BE2C (cell line): Measurements from ENCODE around the gene SACS.
A peak's percentile ranks its signal among the peaks of the same experiment; 100 is the strongest.
"Not testable (repeated sequence)": the region's sequence is repeated elsewhere in the genome, so short reads cannot be mapped to it uniquely, and the experiment has no call there.

Experiments used
- DNase-seq: peaks from one replicate; pipeline ENCODE4 v3.0.0-alpha.2; 2020
- H3K27me3 ChIP-seq: fragments of 250-450 bp; sonication (Bioruptor Pico); 2 replicates; pipeline ENCODE4 v1.5.1; 2020; ENCODE audit warnings: mild to moderate bottlenecking
- H3K36me3 ChIP-seq: fragments of 250-450 bp; sonication (Bioruptor Pico); 2 replicates; pipeline ENCODE4 v1.5.1; 2020; ENCODE audit warnings: mild to moderate bottlenecking
- H3K4me1 ChIP-seq: fragments of 250-450 bp; sonication (Bioruptor Pico); 2 replicates; pipeline ENCODE4 v1.5.1; 2020
- H3K4me3 ChIP-seq: 2 replicates; pipeline ENCODE4 v1.5.1; 2011; ENCODE audit warnings: low read depth, low read length
- H3K9me3 ChIP-seq: fragments of 250-450 bp; sonication (Bioruptor Pico); 2 replicates; pipeline ENCODE4 v1.5.1; 2020
- CTCF ChIP-seq: IDR thresholded peaks from 2 replicates; pipeline ENCODE4 v1.5.1; 2012; ENCODE audit warnings: mild to moderate bottlenecking, low read depth, low read length

The SACS gene

GRCh38 chr13:23322353-23323336, 110.9 kb downstream of the SACS start:
- Histone ChIP-seq H3K4me1 (no peaks in the 10 kb centered on the region), H3K4me3 (no peak overlapping the region), H3K9me3 (no peaks in the 10 kb centered on the region), H3K27me3 (no peaks in the 10 kb centered on the region), H3K36me3 (no peaks in the 10 kb centered on the region)
- DNase-seq, result no peak
- TF ChIP-seq CTCF, result no peak

- H3K4me3 ChIP-seq, result no peak overlapping the region
- TF ChIP-seq CTCF, result no peak
- DNase-seq, result peak; percentile 13
These were observed 111.8 kb downstream of the SACS start for GRCh38 chr13:23321535-23322241.

GRCh38 chr13:23320926-23321534, 112.5 kb downstream of the SACS start:
- no peaks in the 10 kb centered on the region for H3K4me1 ChIP-seq
- H3K4me3 ChIP-seq, result no peak overlapping the region
- H3K36me3 ChIP-seq, result no peaks in the 10 kb centered on the region
- no peak for DNase-seq
- H3K27me3 ChIP-seq, result no peaks in the 10 kb centered on the region
- no peak for TF ChIP-seq CTCF
- H3K9me3 ChIP-seq, result no peaks in the 10 kb centered on the region

More at GRCh38 chr13:23321535-23322241, 111.8 kb downstream of the SACS start:
- Histone ChIP-seq H3K36me3 (no peaks in the 10 kb centered on the region), H3K4me1 (no peaks in the 10 kb centered on the region), H3K27me3 (no peaks in the 10 kb centered on the region), H3K9me3 (no peaks in the 10 kb centered on the region)

GRCh38 chr13:23319883-23320224, 113.6 kb downstream of the SACS start:
- Histone ChIP-seq H3K4me1 (no peaks in the 10 kb centered on the region), H3K4me3 (no peak overlapping the region), H3K9me3 (no peaks in the 10 kb centered on the region), H3K27me3 (no peaks in the 10 kb centered on the region), H3K36me3 (no peaks in the 10 kb centered on the region)
- TF ChIP-seq CTCF, result no peak
- DNase-seq, result no peak

- DNase-seq, H3K4me1 ChIP-seq, H3K4me3 ChIP-seq, H3K9me3 ChIP-seq, H3K27me3 ChIP-seq, H3K36me3 ChIP-seq: not testable (repeated sequence)
These were observed 118.7 kb downstream of the SACS start for GRCh38 chr13:23314837-23315236.

- Histone ChIP-seq H3K36me3 (no peaks in the 10 kb centered on the region), H3K27me3 (peaks cover 7% of the 10 kb centered on the region), H3K4me3 (no peak overlapping the region), H3K4me1 (no peaks in the 10 kb centered on the region; the same call in 1 of the 2 replicates), H3K9me3 (no peaks in the 10 kb centered on the region)
- no peak for DNase-seq
- no peak for TF ChIP-seq CTCF
These were observed 140.9 kb downstream of the SACS start for GRCh38 chr13:23292586-23292985.
